ENCODE measurements around the gene CRYL1.

The CRYL1 gene

GRCh38 chr13:20390526-20391175, 135.0 kb downstream of the CRYL1 start:
- no peak overlapping the region for H3K4me3 ChIP-seq (ENCODE audit: insufficient read depth, low read length, poor library complexity, severe bottlenecking)
- H3K9me2 ChIP-seq (replicated peaks; ENCODE audit: insufficient read depth, low read length), result no peaks in the 10 kb centered on the region
- peaks cover 4% of the 10 kb centered on the region; the same call in 1 of the 2 replicates for H3K9me3 ChIP-seq (ENCODE audit: insufficient read depth, low read length)
- no peak overlapping the region for H3K4me2 ChIP-seq (ENCODE audit: low read depth, low read length, poor library complexity, severe bottlenecking)
- 0 out of 2 replicates have a peak, but pooled peaks cover 3% of the 10 kb centered on the region for H3K36me3 ChIP-seq (ENCODE audit: low read length)
- H4K20me1 ChIP-seq (ENCODE audit: low read depth, low read length), result no peaks in the 10 kb centered on the region
- no peaks in the 10 kb centered on the region for H3K79me2 ChIP-seq (ENCODE audit: insufficient read depth, low read length)
- H3F3A ChIP-seq (ENCODE audit: insufficient read depth), result no peaks in the 10 kb centered on the region
- TF ChIP-seq EZH2phosphoT487 (conservative IDR thresholded peaks at IDR 0.05; ENCODE audit: low read length), result no peak
- no peak overlapping the region for H3K9ac ChIP-seq (ENCODE audit: low read length)
- H3K27me3 ChIP-seq (ENCODE audit: low read length), result no peaks in the 10 kb centered on the region
- no peak overlapping the region for H3K27ac ChIP-seq (ENCODE audit: low read depth, low read length)
- no peak overlapping the region for H2AFZ ChIP-seq (ENCODE audit: low read depth, low read length, severe bottlenecking)

- H4K20me1 ChIP-seq (ENCODE audit: low read depth, low read length), result no peaks in the 10 kb centered on the region
- no peaks in the 10 kb centered on the region for H3F3A ChIP-seq (ENCODE audit: insufficient read depth)
- no peak overlapping the region for H3K27ac ChIP-seq (ENCODE audit: low read depth, low read length)
- 0 out of 2 replicates have a peak, but pooled peaks cover 3% of the 10 kb centered on the region for H3K36me3 ChIP-seq (ENCODE audit: low read length)
- H3K27me3 ChIP-seq (ENCODE audit: low read length), result no peaks in the 10 kb centered on the region
- H3K4me3 ChIP-seq (ENCODE audit: insufficient read depth, low read length, poor library complexity, severe bottlenecking), result no peak overlapping the region
- H3K79me2 ChIP-seq (ENCODE audit: insufficient read depth, low read length), result no peaks in the 10 kb centered on the region
- no peak overlapping the region for H3K4me2 ChIP-seq (ENCODE audit: low read depth, low read length, poor library complexity, severe bottlenecking)
- H3K9ac ChIP-seq (ENCODE audit: low read length), result no peak overlapping the region
- no peak for TF ChIP-seq CTCF (IDR thresholded peaks at IDR 0.05; ENCODE audit: insufficient read depth, low read length, poor library complexity, severe bottlenecking)
- no peak for TF ChIP-seq EZH2phosphoT487 (conservative IDR thresholded peaks at IDR 0.05; ENCODE audit: low read length)
- H3K9me2 ChIP-seq (replicated peaks; ENCODE audit: insufficient read depth, low read length), result no peaks in the 10 kb centered on the region
- H2AFZ ChIP-seq (ENCODE audit: low read depth, low read length, severe bottlenecking), result no peak overlapping the region
- H3K9me3 ChIP-seq (ENCODE audit: insufficient read depth, low read length), result peaks cover 4% of the 10 kb centered on the region; the same call in 1 of the 2 replicates
These were observed 135.7 kb downstream of the CRYL1 start for GRCh38 chr13:20389696-20390525.

GRCh38 chr13:20388184-20388583, 137.5 kb downstream of the CRYL1 start:
- Histone ChIP-seq H3K4me2 (ENCODE audit: low read depth, low read length, poor library complexity, severe bottlenecking) (no peak overlapping the region), H3F3A (ENCODE audit: insufficient read depth) (no peaks in the 10 kb centered on the region), H3K9ac (ENCODE audit: low read length) (no peak overlapping the region), H3K9me3 (ENCODE audit: insufficient read depth, low read length) (peaks cover 3% of the 10 kb centered on the region; the same call in 1 of the 2 replicates), H3K27me3 (ENCODE audit: low read length) (no peaks in the 10 kb centered on the region), H3K36me3 (ENCODE audit: low read length) (0 out of 2 replicates have a peak, but pooled peaks cover 3% of the 10 kb centered on the region), H3K9me2 (replicated peaks; ENCODE audit: insufficient read depth, low read length) (no peaks in the 10 kb centered on the region), H3K4me3 (ENCODE audit: insufficient read depth, low read length, poor library complexity, severe bottlenecking) (no peak overlapping the region), H2AFZ (ENCODE audit: low read depth, low read length, severe bottlenecking) (no peak overlapping the region), H3K79me2 (ENCODE audit: insufficient read depth, low read length) (no peaks in the 10 kb centered on the region), H3K27ac (ENCODE audit: low read depth, low read length) (no peak overlapping the region), H4K20me1 (ENCODE audit: low read depth, low read length) (no peaks in the 10 kb centered on the region)
- TF ChIP-seq EZH2phosphoT487 (conservative IDR thresholded peaks at IDR 0.05; ENCODE audit: low read length) (no peak), CTCF (IDR thresholded peaks at IDR 0.05; ENCODE audit: insufficient read depth, low read length, poor library complexity, severe bottlenecking) (no peak)

All from SU-DHL-6 (cell line).